Activated T-helper 1 cell treated with anti-CD3 and anti-CD28 coated beads, Interleukin-12 subunit alpha, Interleukin-12 subunit beta, Interleukin-2, Interleukin-4 antibody, amounts not matched to agents 30 ng/mL and 10 ng/mL and 1 ng/mL, durations not matched to agents 14 hours and 24 hours and 36 hours (primary cell): ENCODE results near the gene FYB1. TPM values are rescaled to one million over a fixed set of nuclear protein-coding genes. Genes with fewer than 3 reads are reported as not detected.

Experiments
- DNase-seq: peaks from one replicate; pipeline ENCODE4 v3.0.0; 2021; ENCODE audit warnings: low spot score
- H3K27ac Mint-ChIP-seq: one replicate; pipeline ENCODE4 v1.8.0; 2021; ENCODE audit warnings: mild to moderate bottlenecking, mixed read lengths
- H3K27me3 Mint-ChIP-seq: one replicate; pipeline ENCODE4 v1.8.0; 2022; ENCODE audit warnings: mild to moderate bottlenecking, moderate library complexity, mixed read lengths; ENCODE audit not compliant: insufficient read depth
- H3K36me3 Mint-ChIP-seq: one replicate; pipeline ENCODE4 v1.8.0; 2021; ENCODE audit warnings: low read depth, mixed read lengths
- H3K4me1 Mint-ChIP-seq: one replicate; pipeline ENCODE4 v1.8.0; 2021; ENCODE audit warnings: low read depth, mixed read lengths
- H3K4me3 Mint-ChIP-seq: one replicate; pipeline ENCODE4 v1.8.0; 2021; ENCODE audit warnings: mild to moderate bottlenecking, moderate library complexity, mixed read lengths
- H3K9me3 Mint-ChIP-seq: one replicate; pipeline ENCODE4 v1.8.0; 2021; ENCODE audit warnings: mixed read lengths
- intact Hi-C: fragments of 100-400 bp; cut with micrococcal nuclease; formaldehyde crosslinking; loops from one replicate; pipeline ENCODE4 v1.15.1; 2024
- total RNA-seq: library from RNA; stranded (reverse); gene quantifications from 2 replicates; pipeline ENCODE4 v1.2.3, GENCODE V29; 2022

Gene FYB1
- total RNA-seq, 1 donor from 2014 or later, result 100 TPM

DNA sequence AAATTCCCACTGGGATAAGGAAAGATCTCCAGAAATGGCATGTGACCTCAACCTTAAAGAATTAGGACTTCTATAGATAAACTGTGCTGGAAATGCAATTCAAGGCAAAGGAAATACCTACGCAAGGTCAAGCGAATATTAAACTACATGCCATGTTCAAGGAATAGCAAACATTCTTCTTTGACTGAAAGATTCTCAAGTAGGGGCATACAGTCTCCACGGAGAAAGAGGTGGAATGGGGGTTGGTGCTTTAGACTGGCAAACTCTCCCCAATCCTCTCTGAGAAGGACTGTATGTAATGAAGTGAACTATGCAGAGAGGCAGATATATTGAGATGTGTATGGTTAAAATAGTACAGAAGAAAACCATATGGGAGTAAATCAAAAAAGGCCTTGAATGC is 151.3 kb downstream of the FYB1 start:
- H3K4me1 Mint-ChIP-seq, result peaks cover 44% of the 10 kb centered on the region
- peaks cover 15% of the 10 kb centered on the region for H3K9me3 Mint-ChIP-seq
- peaks cover 54% of the 10 kb centered on the region for H3K36me3 Mint-ChIP-seq
- no peaks in the 10 kb centered on the region for H3K27me3 Mint-ChIP-seq
- H3K27ac Mint-ChIP-seq, result no peak overlapping the region
- DNase-seq, result no peak
- H3K4me3 Mint-ChIP-seq, result no peak overlapping the region
- intact Hi-C loops, result no loop called here

DNA sequence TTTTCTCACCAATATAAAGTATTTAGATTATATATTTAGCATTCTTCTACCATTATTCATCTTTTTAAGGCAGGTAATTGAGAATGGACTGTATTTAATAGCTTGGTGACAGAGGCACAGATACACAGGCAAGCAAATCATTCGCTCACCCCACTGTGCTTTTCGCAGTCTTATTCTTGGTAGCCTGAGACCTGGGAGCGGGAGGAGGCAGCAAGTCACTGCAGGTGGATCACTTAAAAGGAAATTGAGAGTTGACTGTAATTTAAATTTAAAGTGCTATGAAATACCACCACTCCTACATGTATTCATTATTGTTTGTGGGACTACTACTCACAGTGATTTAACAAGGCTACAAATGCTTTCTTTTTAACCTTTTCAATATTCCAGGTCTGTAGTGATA is 154.9 kb downstream of the FYB1 start:
- no peak overlapping the region for H3K4me3 Mint-ChIP-seq

DNA sequence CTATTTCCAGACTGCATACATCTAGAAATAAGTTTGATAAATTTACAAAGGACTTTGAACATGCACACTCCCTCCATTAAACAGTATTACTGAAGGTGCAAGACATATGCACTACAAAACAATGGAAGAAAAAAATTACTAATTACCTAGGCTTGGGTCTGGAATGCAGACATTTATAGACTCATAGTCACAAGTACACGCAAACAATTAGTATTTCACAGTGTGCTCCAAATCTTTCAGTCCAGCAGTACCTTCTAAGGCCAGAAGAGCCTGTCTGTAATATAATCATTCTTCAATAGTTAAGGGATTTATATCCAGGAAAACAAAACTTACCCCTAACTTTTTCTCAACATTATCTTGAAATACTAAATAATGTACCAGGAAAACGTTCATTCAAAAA is 156.3 kb downstream of the FYB1 start:
- Mint-ChIP-seq H3K27ac (no peak overlapping the region), H3K9me3 (peaks cover 15% of the 10 kb centered on the region), H3K4me1 (peaks cover 64% of the 10 kb centered on the region), H3K36me3 (peaks cover 31% of the 10 kb centered on the region), H3K27me3 (no peaks in the 10 kb centered on the region), H3K4me3 (no peak overlapping the region)
- no peak for DNase-seq
- intact Hi-C loops, result no loop called here

More for the DNA sequence above, 154.9 kb downstream of the FYB1 start:
- H3K36me3 Mint-ChIP-seq, result peaks cover 42% of the 10 kb centered on the region
- H3K4me1 Mint-ChIP-seq, result peaks cover 50% of the 10 kb centered on the region
- intact Hi-C loops, result no loop called here
- H3K27ac Mint-ChIP-seq, result no peak overlapping the region
- no peak for DNase-seq
- peaks cover 15% of the 10 kb centered on the region for H3K9me3 Mint-ChIP-seq
- no peaks in the 10 kb centered on the region for H3K27me3 Mint-ChIP-seq

DNA sequence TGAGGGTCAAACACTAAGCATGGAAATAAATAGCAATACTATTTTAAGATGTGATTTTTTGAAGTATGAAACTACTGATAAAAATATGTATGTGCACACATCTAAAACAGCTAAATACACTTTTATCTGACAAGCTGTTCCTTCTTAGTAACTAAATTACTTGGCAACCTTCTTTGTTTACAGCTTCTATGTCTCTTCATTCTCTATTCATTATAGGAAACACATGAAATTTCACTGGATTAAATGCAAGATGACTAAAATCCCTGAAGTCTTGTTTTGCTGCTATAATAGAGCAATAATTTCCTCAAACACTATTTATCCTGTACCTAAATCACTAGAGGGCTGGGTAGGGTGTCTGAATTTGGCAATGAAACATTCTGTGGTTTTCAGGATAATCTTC is 156.8 kb downstream of the FYB1 start:
- no peak for DNase-seq
- H3K36me3 Mint-ChIP-seq, result peaks cover 26% of the 10 kb centered on the region
- no peaks in the 10 kb centered on the region for H3K27me3 Mint-ChIP-seq
- peaks cover 13% of the 10 kb centered on the region for H3K9me3 Mint-ChIP-seq
- no peak overlapping the region for H3K27ac Mint-ChIP-seq
- peaks cover 63% of the 10 kb centered on the region for H3K4me1 Mint-ChIP-seq
- intact Hi-C loops, result no loop called here
- H3K4me3 Mint-ChIP-seq, result no peak overlapping the region

DNA sequence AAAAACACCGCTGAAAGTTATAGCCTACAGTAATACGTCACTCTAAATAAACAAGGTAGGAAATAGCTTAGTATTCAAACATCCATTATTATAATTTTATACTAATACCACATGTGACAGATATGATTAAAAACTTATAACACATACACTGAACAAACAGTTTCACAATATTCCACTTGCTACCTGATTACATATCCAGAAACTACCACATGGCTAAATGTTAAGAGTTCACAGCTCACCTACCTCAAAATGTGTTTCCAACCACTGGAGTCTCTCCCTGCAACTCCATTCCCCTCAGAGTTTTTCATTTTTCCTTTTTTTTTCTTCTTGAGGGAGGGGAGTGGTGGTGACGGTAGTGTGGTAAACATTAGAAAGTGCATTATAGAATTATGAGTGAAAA is 157.3 kb downstream of the FYB1 start:
- DNase-seq, result no peak
- intact Hi-C loops, result no loop called here
- Mint-ChIP-seq H3K9me3 (peaks cover 9% of the 10 kb centered on the region), H3K36me3 (peaks cover 22% of the 10 kb centered on the region), H3K27me3 (no peaks in the 10 kb centered on the region), H3K4me1 (peaks cover 61% of the 10 kb centered on the region), H3K4me3 (no peak overlapping the region), H3K27ac (no peak overlapping the region)

DNA sequence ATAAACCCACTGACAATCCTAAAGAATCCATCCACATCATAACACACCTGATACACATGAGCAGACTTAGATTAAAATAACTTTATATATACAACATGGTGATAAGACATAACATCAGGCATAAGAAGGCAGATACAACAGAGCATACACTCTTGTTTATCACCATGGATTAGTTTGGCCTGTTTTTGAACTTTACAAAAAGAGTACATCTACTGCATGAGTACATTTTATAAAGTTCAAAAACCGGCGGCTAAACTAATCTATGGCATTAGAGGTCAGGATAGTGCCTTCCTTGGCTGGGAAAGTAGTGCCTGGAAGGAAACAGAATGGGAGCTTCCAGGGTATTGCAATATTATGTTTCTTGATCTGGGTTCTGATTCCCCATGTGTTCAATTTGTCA is 160.3 kb downstream of the FYB1 start:
- H3K27ac Mint-ChIP-seq, result no peak overlapping the region
- H3K4me3 Mint-ChIP-seq, result no peak overlapping the region
- H3K9me3 Mint-ChIP-seq, result no peaks in the 10 kb centered on the region
- no peaks in the 10 kb centered on the region for H3K27me3 Mint-ChIP-seq
- DNase-seq, result no peak
- peaks cover 10% of the 10 kb centered on the region for H3K36me3 Mint-ChIP-seq
- intact Hi-C loops, result no loop called here
- peaks cover 64% of the 10 kb centered on the region for H3K4me1 Mint-ChIP-seq

DNA sequence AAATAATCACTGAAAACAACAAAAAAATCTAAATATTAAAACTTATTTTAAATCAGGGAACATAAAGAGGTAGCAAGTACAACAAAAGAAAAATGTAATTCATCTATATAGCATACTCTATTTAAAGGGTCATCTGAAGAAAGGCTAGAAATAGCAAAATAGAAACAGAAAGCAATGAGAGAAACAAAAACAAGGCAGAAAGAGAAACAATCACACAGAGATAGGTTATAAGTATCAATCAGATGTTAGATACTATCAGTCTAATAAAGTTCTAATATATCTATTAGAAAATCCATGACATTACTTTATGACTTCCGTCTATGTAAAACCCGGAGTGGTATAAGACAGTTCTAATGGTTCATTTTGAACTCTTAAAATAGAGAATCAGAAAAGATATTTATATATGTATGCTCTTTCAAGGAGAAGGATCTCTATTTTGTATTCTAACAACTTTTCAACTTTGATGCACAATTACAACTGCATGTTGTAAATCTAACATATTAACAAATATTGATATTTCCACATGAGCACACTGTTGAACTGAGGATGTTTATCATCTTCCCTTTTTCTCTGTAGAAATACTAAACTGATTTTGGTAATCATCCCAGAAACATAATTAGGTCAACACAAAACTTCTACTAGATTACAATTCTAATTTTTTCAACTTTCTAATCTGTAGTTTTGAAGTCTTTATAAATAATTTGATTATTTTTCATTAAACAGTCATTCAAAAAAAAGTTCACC is 161.0 kb downstream of the FYB1 start:
- Mint-ChIP-seq H3K27ac (peak overlapping the region; percentile 71), H3K4me3 (peak overlapping the region; percentile 69), H3K4me1 (peaks cover 61% of the 10 kb centered on the region), H3K27me3 (no peaks in the 10 kb centered on the region), H3K36me3 (peaks cover 9% of the 10 kb centered on the region), H3K9me3 (no peaks in the 10 kb centered on the region)
- intact Hi-C loops, result loop anchor here (1.0 kb wide), 1 partner anchor 15 kb away; no protein-coding TSS in a partner anchor
- DNase-seq, result no peak

DNA sequence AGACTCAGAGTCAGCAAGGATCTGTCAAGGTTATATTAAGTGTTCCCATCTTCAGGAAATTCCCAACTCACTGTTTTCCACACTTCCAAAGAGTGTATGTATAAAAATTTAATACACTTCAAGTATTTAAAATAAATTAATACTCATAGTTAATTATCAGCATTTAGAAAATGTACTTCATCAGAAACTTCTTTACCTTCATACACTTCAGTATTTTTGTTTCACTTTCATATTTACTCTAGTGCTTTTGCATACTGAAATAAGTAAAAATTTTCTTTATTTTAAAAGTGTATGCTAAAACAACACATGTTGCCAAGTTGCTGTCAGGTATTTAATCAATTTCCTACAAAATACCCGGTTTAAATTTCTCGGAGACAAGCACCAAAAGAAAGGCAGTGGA is 161.6 kb downstream of the FYB1 start:
- no peaks in the 10 kb centered on the region for H3K27me3 Mint-ChIP-seq
- H3K36me3 Mint-ChIP-seq, result peaks cover 9% of the 10 kb centered on the region
- H3K4me3 Mint-ChIP-seq, result peak overlapping the region; percentile 69
- intact Hi-C loops, result loop anchor here (1.0 kb wide), 1 partner anchor 16 kb away; no protein-coding TSS in a partner anchor
- H3K27ac Mint-ChIP-seq, result peak overlapping the region; percentile 71
- no peaks in the 10 kb centered on the region for H3K9me3 Mint-ChIP-seq
- DNase-seq, result no peak
- H3K4me1 Mint-ChIP-seq, result peaks cover 55% of the 10 kb centered on the region

DNA sequence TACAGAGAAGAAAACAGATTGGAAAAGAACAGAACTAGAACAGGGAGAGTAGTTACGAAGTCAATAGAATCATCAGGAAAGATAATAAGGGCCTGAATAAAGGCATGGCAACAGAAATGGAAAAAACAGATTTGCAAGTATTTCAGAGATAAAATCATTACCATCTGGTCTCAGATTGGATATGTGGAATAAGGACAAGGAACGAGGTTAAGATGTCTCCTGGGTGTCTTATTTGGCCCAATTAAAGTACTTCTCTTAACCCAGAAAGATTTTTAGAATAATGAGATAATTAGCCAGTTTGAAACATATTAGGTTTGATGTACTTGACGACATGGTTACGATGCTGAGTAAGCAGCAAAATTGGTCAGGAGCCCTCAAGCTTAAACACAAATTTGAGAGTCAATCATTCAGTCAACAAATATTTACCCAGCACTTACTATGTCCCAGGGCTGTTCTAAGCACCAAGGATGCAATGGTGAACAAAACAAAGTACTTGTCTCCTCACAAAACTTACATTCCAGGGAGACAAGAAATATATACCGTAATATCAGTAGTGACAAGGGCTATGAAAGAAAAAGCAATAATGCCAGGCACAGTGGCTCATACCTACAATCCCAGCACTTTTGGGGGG is 163.5 kb downstream of the FYB1 start:
- H3K4me3 Mint-ChIP-seq, result no peak overlapping the region
- intact Hi-C loops, result no loop called here
- no peak for DNase-seq
- H3K4me1 Mint-ChIP-seq, result peaks cover 45% of the 10 kb centered on the region
- H3K27me3 Mint-ChIP-seq, result no peaks in the 10 kb centered on the region
- peaks cover 9% of the 10 kb centered on the region for H3K36me3 Mint-ChIP-seq
- no peak overlapping the region for H3K27ac Mint-ChIP-seq
- no peaks in the 10 kb centered on the region for H3K9me3 Mint-ChIP-seq

Other genes with a start within 250 kb of the FYB1 start
- gene RICTOR, start 145.2 kb downstream of the FYB1 start, total RNA-seq, result 30.1 and 33.9 TPM in 2 replicates
- gene C9, start 144.9 kb upstream of the FYB1 start, total RNA-seq, result not detected in 2 replicates
- not detected in 2 replicates for gene DAB2, start 205.4 kb upstream of the FYB1 start, total RNA-seq